ENCODE data around the gene SSBP2.

DNA sequence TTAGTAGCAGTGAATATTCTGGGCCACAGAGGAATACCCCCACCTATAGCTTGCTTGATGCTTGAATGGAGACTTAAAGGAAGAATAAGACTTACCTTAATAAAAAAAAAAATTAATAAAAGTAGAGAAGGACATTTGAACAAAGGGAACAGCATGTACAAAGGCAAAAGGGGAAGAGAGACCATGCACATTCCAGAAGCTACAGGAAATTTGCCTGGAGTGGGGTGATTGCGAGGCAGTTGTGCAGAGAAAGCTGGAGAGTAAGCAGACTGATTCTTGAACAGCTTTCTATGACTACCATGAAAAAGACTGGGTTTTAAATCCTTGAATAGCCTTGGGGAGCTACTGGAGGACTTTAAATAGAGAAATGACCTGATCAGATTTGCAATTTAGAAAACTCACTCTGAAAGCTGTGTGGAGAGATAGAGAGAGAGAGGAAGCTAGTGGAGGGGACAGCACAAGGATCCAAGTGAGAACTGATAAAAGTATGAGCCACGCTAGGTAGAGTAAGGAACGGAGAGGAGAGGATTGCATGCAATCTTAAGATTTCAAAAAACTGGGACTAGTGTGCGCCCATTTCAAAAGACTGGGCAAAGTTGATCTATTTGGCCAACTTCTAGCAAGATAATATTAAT is 12.5 kb upstream of the SSBP2 start:
- TF ChIP-seq CTCF (IDR thresholded peaks at IDR 0.05) = no peak
- TF ChIP-seq POLR2A (IDR thresholded peaks at IDR 0.05) = no peak
